ENCODE measurements around the gene ADARB2. TPM values are rescaled to one million over a fixed set of nuclear protein-coding genes. Genes with fewer than 3 reads are reported as not detected.

The ADARB2 gene
- total and polyA plus RNA-seq, 2 experiments from 2014 or later = not detected

DNA sequence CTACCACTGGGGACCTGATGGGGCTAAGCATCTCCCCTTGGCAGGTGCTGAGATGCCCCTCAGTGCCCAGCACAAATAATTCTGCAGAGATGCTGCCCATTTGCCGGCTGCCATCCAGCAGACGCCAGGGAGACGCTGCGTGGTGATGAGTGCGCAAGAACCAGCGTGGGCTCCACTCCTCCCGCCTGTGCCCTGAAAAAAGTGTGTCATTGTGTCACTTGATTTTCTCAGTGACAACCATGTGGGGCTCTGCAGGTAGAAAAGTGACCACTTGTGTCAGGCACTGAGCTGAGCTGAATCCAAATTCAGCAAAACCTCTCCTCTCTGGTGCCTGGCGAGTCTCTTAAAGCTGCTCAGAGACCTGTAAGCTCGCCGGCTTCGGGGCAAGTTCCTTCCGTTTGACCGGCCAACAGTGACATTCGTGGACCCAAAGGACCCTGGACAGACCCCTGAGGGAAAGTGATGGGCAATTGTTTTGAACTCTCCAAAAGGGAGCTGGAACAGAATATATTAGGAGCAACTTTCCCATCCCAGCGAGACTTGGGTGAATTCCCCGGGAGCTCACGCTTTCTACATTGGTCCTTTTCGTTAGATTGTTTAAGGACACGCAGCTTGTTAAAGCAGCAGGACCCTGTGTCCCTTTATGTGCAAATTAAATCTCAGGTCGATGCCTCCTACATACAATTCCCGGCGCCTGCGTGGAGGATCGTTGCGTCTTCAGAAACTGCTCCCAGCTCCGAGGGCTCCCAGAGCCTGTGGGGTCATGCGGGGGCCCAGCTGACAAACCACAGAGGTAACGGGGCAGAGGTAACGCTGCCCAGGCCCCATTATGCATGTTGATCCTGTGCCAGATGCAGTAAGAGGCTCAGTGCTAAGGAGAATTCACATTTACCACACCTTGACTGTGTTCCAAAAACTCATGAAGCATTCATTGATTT, 332.7 kb downstream of the ADARB2 start:
- Histone ChIP-seq H3K4me1 (ENCODE audit: insufficient read depth) (no peaks in the 10 kb centered on the region), H3K9me3 (ENCODE audit: low read depth) (no peaks in the 10 kb centered on the region), H3K4me3 (no peak overlapping the region), H3K27me3 (replicated peaks; ENCODE audit: insufficient read depth) (no peaks in the 10 kb centered on the region), H3K79me2 (ENCODE audit: insufficient read depth) (no peaks in the 10 kb centered on the region), H3F3A (ENCODE audit: insufficient read depth) (no peaks in the 10 kb centered on the region), H3K4me2 (ENCODE audit: unreplicated experiment) (no peak overlapping the region), H4K20me1 (ENCODE audit: insufficient read depth) (no peaks in the 10 kb centered on the region), H3K36me3 (ENCODE audit: low read depth) (no peaks in the 10 kb centered on the region), H2AFZ (no peak overlapping the region), H3K9ac (no peak overlapping the region), H3K27ac (no peak overlapping the region), H3K9me2 (ENCODE audit: insufficient read depth) (no peaks in the 10 kb centered on the region)
- TF ChIP-seq EZH2 (IDR thresholded peaks at IDR 0.05; ENCODE audit: insufficient read depth, poor library complexity, severe bottlenecking) (no peak), EZH2phosphoT487 (IDR thresholded peaks at IDR 0.05; ENCODE audit: insufficient read depth, low read depth) (no peak)
- in situ Hi-C loops (cut with MboI) = no loop called here
- DNase-seq = no peak
- 43 to 52% methylated on average over 29 of the region's 29 CpGs for WGBS, 2 experiments (ENCODE audit: low coverage in 1 of 2, low lambda C conversion rate in 2 of 2, missing lambda C conversion rate in 2 of 2)

DNA sequence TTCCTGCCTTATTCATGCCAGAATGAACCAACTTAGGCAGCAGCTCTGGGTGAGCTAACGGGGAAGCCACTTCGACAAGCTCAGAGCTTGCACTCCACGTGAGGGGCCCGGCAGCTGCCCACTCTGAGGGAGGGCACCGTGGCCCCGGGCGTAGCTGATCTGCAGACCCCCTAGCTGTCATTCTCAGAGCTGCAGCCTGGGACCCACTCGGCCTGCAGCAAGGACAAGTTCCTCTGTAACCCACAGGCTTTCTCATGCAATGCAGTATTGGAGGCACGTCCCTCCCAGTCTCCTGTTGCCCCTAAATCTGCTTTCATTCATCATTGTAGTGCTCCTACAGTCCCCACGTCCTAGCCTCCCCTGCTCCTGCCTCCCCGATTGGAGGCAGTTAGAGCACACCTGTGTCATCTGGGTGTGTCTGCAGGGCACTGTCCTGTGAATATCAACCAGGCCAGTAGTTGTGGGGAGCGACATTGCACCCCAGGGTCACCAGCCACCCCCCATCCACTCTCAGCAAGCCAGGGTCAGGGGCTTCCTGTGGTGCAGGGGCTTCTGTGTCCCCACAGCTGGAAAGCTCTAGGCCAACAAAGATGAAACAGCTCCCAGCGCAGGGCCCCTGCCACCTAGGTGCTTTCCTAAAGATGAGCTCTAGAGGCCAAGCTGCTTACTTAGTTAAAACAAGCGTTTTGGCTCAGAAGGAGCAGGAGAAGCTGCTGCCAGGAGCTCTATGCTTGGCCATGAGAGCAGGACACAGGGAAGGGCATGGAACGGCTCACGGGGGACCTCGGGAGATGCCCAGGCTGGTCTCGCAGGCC, 333.6 kb downstream of the ADARB2 start:
- in situ Hi-C loops (cut with MboI) = no loop called here
- Histone ChIP-seq H3K27ac (no peak overlapping the region), H3K9me2 (ENCODE audit: insufficient read depth) (no peaks in the 10 kb centered on the region), H3K27me3 (replicated peaks; ENCODE audit: insufficient read depth) (no peaks in the 10 kb centered on the region), H4K20me1 (ENCODE audit: insufficient read depth) (no peaks in the 10 kb centered on the region), H2AFZ (no peak overlapping the region), H3K36me3 (ENCODE audit: low read depth) (no peaks in the 10 kb centered on the region), H3K9me3 (ENCODE audit: low read depth) (no peaks in the 10 kb centered on the region), H3F3A (ENCODE audit: insufficient read depth) (no peaks in the 10 kb centered on the region), H3K79me2 (ENCODE audit: insufficient read depth) (no peaks in the 10 kb centered on the region), H3K9ac (no peak overlapping the region), H3K4me2 (ENCODE audit: unreplicated experiment) (no peak overlapping the region), H3K4me3 (no peak overlapping the region), H3K4me1 (ENCODE audit: insufficient read depth) (no peaks in the 10 kb centered on the region)
- no peak for DNase-seq
- 41% methylated on average over 18 of the region's 18 CpGs for WGBS, 2 experiments (ENCODE audit: low coverage in 1 of 2, low lambda C conversion rate in 2 of 2, missing lambda C conversion rate in 2 of 2)
- no peak for TF ChIP-seq EZH2 (IDR thresholded peaks at IDR 0.05; ENCODE audit: insufficient read depth, poor library complexity, severe bottlenecking)
- no peak for TF ChIP-seq EZH2phosphoT487 (IDR thresholded peaks at IDR 0.05; ENCODE audit: insufficient read depth, low read depth)

DNA sequence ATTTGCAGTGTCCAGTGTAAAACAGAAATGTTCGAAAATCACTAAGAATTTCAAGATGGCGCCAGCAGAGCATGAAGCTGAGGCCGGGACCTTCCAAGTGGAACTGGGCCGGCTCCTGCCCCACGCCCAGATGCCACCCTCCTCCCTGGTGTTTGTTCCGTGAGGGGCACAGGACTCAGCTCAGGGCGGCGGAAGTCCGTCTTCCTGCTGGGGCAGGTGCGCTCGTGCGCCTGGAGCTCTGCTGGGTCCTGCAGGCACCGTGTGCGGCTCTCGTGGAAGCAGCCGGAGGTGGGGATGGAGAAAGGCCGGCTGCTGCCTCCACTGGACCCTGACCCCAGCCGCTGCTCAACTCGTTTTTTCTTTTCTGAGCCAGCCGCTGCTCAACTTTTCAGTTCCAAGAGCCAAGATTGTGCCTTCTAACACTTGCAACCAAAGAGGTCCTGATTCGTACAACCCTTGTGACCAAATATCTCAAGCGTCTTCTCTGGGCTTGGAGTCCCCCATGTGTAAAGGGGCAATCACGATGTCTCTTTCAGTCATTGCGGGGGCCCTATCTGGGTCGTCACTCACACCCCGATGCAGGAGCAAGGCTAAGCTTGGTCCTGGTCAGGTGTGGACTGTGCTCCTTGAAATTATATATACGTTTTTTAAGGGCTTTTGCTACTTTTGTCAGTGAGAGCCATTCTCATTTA, 334.4 kb downstream of the ADARB2 start:
- Histone ChIP-seq H3K4me1 (ENCODE audit: insufficient read depth) (no peaks in the 10 kb centered on the region), H3K79me2 (ENCODE audit: insufficient read depth) (no peaks in the 10 kb centered on the region), H3K9ac (no peak overlapping the region), H3K36me3 (ENCODE audit: low read depth) (no peaks in the 10 kb centered on the region), H4K20me1 (ENCODE audit: insufficient read depth) (no peaks in the 10 kb centered on the region), H3K27me3 (replicated peaks; ENCODE audit: insufficient read depth) (no peaks in the 10 kb centered on the region), H2AFZ (no peak overlapping the region), H3K4me2 (ENCODE audit: unreplicated experiment) (no peak overlapping the region), H3K27ac (no peak overlapping the region), H3K9me3 (ENCODE audit: low read depth) (no peaks in the 10 kb centered on the region), H3K9me2 (ENCODE audit: insufficient read depth) (no peaks in the 10 kb centered on the region), H3K4me3 (no peak overlapping the region), H3F3A (ENCODE audit: insufficient read depth) (no peaks in the 10 kb centered on the region)
- WGBS, 2 experiments (ENCODE audit: low coverage in 1 of 2, low lambda C conversion rate in 2 of 2, missing lambda C conversion rate in 2 of 2) = 56% methylated on average over 27 of the region's 27 CpGs
- in situ Hi-C loops (cut with MboI) = no loop called here
- DNase-seq = no peak
- TF ChIP-seq EZH2 (IDR thresholded peaks at IDR 0.05; ENCODE audit: insufficient read depth, poor library complexity, severe bottlenecking) (no peak), EZH2phosphoT487 (IDR thresholded peaks at IDR 0.05; ENCODE audit: insufficient read depth, low read depth) (no peak)
